Astrocyte of the cerebellum (primary cell): Measurements from ENCODE around the gene TRABD2A.

Experiments used
- DNase-seq: peaks from one replicate; pipeline ENCODE4 v3.0.0-alpha.2; 2011; ENCODE audit warnings: low read depth
- H3K4me3 ChIP-seq: 2 replicates; pipeline ENCODE4 v1.5.1; 2011; ENCODE audit warnings: mild to moderate bottlenecking, low read depth, low read length, moderate library complexity
- CTCF ChIP-seq: IDR thresholded peaks from 2 replicates; pipeline ENCODE4 v1.5.1; 2012; ENCODE audit warnings: low read length, low read depth, moderate library complexity, mild to moderate bottlenecking; ENCODE audit errors: missing control alignments
- in situ Hi-C: cut with HindIII; loops from 2 replicates; pipeline ENCODE4 v1.10.0; 2017; ENCODE audit warnings: low sequenced_read_pairs

TRABD2A gene

GRCh38 chr2:84888401-84889276, 7.8 kb upstream of the TRABD2A start:
- no peak overlapping the region for H3K4me3 ChIP-seq
- no peak for DNase-seq
- no peak for TF ChIP-seq CTCF
- in situ Hi-C loops = no loop called here

- in situ Hi-C loops = no loop called here
- DNase-seq = no peak
- no peak overlapping the region for H3K4me3 ChIP-seq
- TF ChIP-seq CTCF = no peak
These were observed 5.9 kb upstream of the TRABD2A start for GRCh38 chr2:84886791-84887190.

- in situ Hi-C loops = no loop called here
- no peak for TF ChIP-seq CTCF
- no peak overlapping the region for H3K4me3 ChIP-seq
- no peak for DNase-seq
These were observed 4.2 kb upstream of the TRABD2A start for GRCh38 chr2:84885111-84885510.

GRCh38 chr2:84884449-84884848, 3.6 kb upstream of the TRABD2A start:
- no peak for DNase-seq
- in situ Hi-C loops = no loop called here
- H3K4me3 ChIP-seq = no peak overlapping the region
- no peak for TF ChIP-seq CTCF

GRCh38 chr2:84882775-84883550, 2.1 kb upstream of the TRABD2A start:
- DNase-seq = no peak
- no peak for TF ChIP-seq CTCF
- H3K4me3 ChIP-seq = no peak overlapping the region
- in situ Hi-C loops = no loop called here

- no peak overlapping the region for H3K4me3 ChIP-seq
- in situ Hi-C loops = no loop called here
- no peak for TF ChIP-seq CTCF
- no peak for DNase-seq
These were observed 1.5 kb upstream of the TRABD2A start for GRCh38 chr2:84882414-84882738.
